ENCODE measurements around the gene ABHD18. TPM values are rescaled to one million over a fixed set of nuclear protein-coding genes. Genes with fewer than 3 reads are reported as not detected.
"Not testable (repeated sequence)": the region's sequence is repeated elsewhere in the genome, so short reads cannot be mapped to it uniquely, and the experiment has no call there.

Gene ABHD18
- total RNA-seq, 1 donor, result 8.6 TPM

- H3K4me3 ChIP-seq (ENCODE audit: low read depth, low read length), result no peak overlapping the region
- TF ChIP-seq, protein P1, sequence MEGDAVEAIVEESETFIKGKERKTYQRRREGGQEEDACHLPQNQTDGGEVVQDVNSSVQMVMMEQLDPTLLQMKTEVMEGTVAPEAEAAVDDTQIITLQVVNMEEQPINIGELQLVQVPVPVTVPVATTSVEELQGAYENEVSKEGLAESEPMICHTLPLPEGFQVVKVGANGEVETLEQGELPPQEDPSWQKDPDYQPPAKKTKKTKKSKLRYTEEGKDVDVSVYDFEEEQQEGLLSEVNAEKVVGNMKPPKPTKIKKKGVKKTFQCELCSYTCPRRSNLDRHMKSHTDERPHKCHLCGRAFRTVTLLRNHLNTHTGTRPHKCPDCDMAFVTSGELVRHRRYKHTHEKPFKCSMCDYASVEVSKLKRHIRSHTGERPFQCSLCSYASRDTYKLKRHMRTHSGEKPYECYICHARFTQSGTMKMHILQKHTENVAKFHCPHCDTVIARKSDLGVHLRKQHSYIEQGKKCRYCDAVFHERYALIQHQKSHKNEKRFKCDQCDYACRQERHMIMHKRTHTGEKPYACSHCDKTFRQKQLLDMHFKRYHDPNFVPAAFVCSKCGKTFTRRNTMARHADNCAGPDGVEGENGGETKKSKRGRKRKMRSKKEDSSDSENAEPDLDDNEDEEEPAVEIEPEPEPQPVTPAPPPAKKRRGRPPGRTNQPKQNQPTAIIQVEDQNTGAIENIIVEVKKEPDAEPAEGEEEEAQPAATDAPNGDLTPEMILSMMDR (IDR thresholded peaks at IDR 0.05; ENCODE audit: insufficient read depth, low read depth, low read length), result no peak
- no peak for DNase-seq (ENCODE audit: low read depth)
Observed at GRCh38 chr4:128029907-128030306, 64.7 kb downstream of the ABHD18 start.

GRCh38 chr4:128031756-128032384 is 66.7 kb downstream of the ABHD18 start:
- no peak for DNase-seq (ENCODE audit: low read depth)
- no peak overlapping the region for H3K4me3 ChIP-seq (ENCODE audit: low read depth, low read length)
- TF ChIP-seq, protein P1 (IDR thresholded peaks at IDR 0.05; ENCODE audit: insufficient read depth, low read depth, low read length), result no peak

DNA sequence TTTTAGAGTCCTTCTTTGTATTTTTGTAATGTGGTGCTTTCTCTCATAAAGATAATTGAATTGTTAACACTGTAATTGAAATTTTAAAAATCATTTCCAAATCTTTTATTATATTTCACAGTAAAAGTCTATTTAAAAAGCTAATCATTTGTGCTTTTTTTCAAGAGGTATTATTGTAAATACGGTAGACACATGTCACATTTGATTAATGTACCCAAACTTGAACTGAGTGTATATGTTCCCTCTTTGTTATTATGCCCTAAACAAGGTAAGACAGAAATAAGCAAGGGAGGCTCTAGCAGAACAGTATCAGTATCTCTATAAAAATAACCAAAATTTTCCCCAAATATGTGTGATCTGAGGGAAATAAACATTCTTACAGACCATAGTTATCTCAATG is 74.4 kb downstream of the ABHD18 start:
- no peak overlapping the region for H3K4me3 ChIP-seq (ENCODE audit: low read depth, low read length)
- TF ChIP-seq, protein P1 (IDR thresholded peaks at IDR 0.05; ENCODE audit: insufficient read depth, low read depth, low read length), result no peak
- DNase-seq (ENCODE audit: low read depth), result no peak

DNA sequence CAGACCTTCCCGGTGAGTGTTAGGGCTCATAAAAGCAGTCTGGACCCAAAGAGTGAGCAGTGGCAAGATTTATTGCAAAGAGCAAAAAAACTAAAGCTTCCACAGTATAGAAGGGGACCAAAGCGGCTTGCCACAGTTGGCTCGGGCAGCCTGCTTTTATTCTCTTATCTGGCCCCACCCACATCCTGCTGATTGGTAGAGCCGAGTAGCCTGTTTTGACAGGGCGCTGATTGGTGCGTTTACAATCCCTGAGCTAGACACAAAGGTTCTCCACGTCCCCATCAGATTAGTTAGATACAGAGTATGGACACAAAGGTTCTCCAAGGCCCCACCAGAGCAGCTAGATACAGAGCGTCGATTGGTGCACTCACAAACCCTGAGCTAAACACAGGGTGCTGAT is 81.8 kb downstream of the ABHD18 start:
- DNase-seq (ENCODE audit: low read depth); H3K4me3 ChIP-seq (ENCODE audit: low read depth, low read length): not testable (repeated sequence)

DNA sequence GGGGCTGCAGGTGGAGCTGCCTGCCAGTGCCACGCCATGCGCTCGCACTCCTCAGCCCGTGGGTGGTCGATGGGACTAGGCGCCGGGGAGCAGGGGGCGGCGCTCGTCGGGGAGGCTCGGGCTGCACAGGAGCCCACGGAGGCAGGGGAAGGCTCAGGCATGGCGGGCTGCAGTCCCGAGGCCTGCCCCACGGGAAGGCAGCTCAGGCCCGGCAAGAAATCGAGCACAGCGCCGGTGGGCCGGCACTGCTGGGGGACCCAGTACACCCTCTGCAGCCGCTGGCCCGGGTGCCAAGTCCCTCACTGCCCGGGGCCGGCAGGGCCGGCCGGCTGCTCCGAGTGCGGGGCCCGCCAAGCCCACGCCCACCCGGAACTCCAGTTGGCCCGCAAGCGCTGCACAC is 82.3 kb downstream of the ABHD18 start:
- DNase-seq (ENCODE audit: low read depth); H3K4me3 ChIP-seq (ENCODE audit: low read depth, low read length): not testable (repeated sequence)

- DNase-seq (ENCODE audit: low read depth), result peak; percentile 19
- TF ChIP-seq, protein P1 (IDR thresholded peaks at IDR 0.05; ENCODE audit: insufficient read depth, low read depth, low read length), result peak; percentile 30
- not testable (repeated sequence) for H3K4me3 ChIP-seq (ENCODE audit: low read depth, low read length)
Observed at GRCh38 chr4:128051229-128051628, 86.0 kb downstream of the ABHD18 start.

DNA sequence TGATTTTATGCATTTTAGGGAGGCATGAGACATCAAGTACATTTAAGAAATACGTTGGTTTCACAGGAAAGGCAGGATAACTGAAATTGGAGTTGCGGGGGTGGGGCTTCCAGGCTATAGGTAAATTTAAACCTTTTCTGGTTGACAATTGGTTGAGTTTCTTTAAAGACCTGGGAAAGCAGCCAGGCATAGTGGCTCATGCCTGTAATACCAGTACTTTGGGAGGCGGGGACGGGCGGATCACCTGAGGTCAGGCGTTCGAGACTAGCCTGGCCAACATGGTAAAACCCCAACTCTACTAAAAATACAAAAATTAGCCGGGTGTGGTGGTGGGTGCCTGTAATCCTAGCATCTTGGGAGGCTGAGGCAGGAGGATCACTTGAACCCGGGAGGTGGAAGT is 89.7 kb downstream of the ABHD18 start:
- not testable (repeated sequence) for H3K4me3 ChIP-seq (ENCODE audit: low read depth, low read length); DNase-seq (ENCODE audit: low read depth)

DNA sequence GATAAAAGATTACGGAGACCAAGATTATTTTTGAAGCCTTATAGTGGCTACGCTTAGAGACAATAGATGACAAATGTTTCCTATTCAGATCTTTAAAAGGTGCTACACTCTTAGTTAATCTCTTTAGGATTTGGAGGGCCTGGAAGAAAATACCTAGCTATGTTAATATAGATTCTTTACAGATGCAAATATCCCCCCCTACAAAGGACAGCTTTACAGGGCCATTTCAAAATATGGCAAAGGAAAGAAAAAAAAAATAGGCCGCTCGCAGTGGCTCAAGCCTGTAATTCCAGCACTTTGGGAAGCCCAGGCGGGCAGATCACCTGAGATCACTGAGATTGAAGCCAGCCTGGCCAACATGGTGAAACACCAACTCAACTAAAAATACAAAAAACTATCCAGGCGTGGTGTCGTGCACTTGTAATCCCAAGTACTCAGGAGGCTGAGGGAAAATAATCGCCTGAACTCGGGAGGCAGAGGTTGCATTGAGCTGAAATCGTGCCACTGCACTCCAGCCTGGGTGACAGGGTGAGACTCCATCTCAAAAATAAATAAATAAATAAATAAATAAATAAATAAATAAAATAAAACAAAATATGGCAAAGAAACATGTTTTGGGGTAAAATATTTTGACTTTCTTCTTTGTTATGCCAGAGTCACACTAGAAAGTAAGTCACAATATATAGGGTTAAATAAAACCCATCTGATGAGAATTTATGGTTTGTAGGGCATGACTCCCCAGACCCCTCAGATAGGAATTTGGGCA is 90.4 kb downstream of the ABHD18 start:
- not testable (repeated sequence) for DNase-seq (ENCODE audit: low read depth); H3K4me3 ChIP-seq (ENCODE audit: low read depth, low read length)

DNA sequence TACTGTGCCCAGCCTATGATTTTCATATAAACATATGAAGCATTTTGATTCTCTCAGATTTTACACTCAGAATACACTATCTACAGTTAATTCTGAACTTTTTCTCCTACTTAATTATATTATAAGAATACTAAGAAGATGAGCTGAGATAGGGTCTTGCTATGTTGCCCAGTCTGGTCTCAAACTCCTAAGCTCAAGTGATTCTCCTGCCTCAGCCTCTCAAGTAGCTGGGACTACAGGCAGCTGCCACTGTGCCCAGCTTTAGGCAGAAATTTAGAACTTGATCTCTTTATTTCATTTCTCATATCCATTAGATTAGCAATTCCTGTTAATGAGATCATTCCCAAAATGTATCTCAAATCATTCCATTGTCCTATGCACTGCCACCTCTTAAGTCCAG is 91.2 kb downstream of the ABHD18 start:
- TF ChIP-seq, protein P1 (IDR thresholded peaks at IDR 0.05; ENCODE audit: insufficient read depth, low read depth, low read length), result no peak
- DNase-seq (ENCODE audit: low read depth), result no peak
- H3K4me3 ChIP-seq (ENCODE audit: low read depth, low read length), result no peak overlapping the region
